Endothelial cell (in vitro differentiated cells): ENCODE measurements around the gene RAG1. TPM values are rescaled to one million over a fixed set of nuclear protein-coding genes. Genes with fewer than 3 reads are reported as not detected.

Experiments used
- DNase-seq: peaks from one replicate; pipeline ENCODE4 v3.0.0; 2021; ENCODE audit warnings: low spot score
- H3K27ac Mint-ChIP-seq: one replicate; pipeline ENCODE4 v1.8.0; 2021; ENCODE audit warnings: mixed read lengths, inconsistent platforms; ENCODE audit not compliant: unreplicated experiment
- H3K27me3 Mint-ChIP-seq: one replicate; pipeline ENCODE4 v1.8.0; 2021; ENCODE audit warnings: mild to moderate bottlenecking, moderate library complexity, mixed read lengths, inconsistent platforms; ENCODE audit not compliant: unreplicated experiment
- H3K36me3 Mint-ChIP-seq: one replicate; pipeline ENCODE4 v1.8.0; 2021; ENCODE audit warnings: mild to moderate bottlenecking, low read depth, mixed read lengths, inconsistent platforms; ENCODE audit not compliant: unreplicated experiment
- H3K4me1 Mint-ChIP-seq: one replicate; pipeline ENCODE4 v1.8.0; 2021; ENCODE audit warnings: mild to moderate bottlenecking, mixed read lengths, inconsistent platforms; ENCODE audit not compliant: unreplicated experiment
- H3K4me3 Mint-ChIP-seq: one replicate; pipeline ENCODE4 v1.8.0; 2021; ENCODE audit warnings: mild to moderate bottlenecking, mixed read lengths, inconsistent platforms; ENCODE audit not compliant: unreplicated experiment
- H3K9me3 Mint-ChIP-seq: one replicate; pipeline ENCODE4 v1.8.0; 2021; ENCODE audit warnings: mixed read lengths, inconsistent platforms; ENCODE audit not compliant: unreplicated experiment
- CTCF ChIP-seq: fragments of 200-600 bp; sonication (generic); IDR thresholded peaks from one replicate; pipeline ENCODE4 v1.5.0; 2021; ENCODE audit warnings: antibody characterized with exemption; ENCODE audit not compliant: unreplicated experiment
- long read RNA-seq: library from polyadenylated mRNA; unstranded; transcript quantifications from one replicate; pipeline ENCODE4 v2.0.0, GENCODE V29; 2020; ENCODE audit not compliant: unreplicated experiment
- total RNA-seq: library from RNA; stranded (reverse); fragmentation: NEBNext Ultra II Directional; extraction: Animal tissue kit (Norgen Biotek cat#: 25700); gene quantifications from one replicate; pipeline ENCODE4 v1.2.1, GENCODE V29; 2021; ENCODE audit not compliant: unreplicated experiment

RAG1 gene
- 3.9 TPM for total RNA-seq
- long read RNA-seq: 0 reads

DNA sequence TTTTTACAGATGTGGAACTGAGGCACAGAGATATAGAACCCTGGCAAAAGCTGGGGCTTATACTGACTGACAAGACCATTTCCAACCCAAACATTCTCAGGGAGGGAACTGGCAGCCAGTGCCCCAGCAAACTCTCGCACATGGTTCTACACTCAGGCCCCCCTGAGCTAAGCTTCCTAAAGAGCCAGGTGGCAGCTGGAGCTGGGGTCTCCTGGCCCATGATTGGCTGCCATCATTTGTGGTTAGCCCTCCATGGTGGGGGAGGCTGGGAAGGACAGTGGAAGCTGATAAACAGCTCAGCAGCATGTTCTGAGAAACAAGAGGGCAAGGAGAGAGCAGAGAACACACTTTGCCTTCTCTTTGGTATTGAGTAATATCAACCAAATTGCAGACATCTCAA lies at the start of gene RAG1:
Gene RAG1, plus strand, starts transcription at position 314 of the 400 bp plus-strand sequence. CDS start 5,298 bp downstream, outside the sequence.
- Mint-ChIP-seq H3K27me3 (peaks cover 2% of the 10 kb centered on the region), H3K27ac (no peak within 1 kb of the TSS), H3K4me1 (no peaks in the 10 kb centered on the region), H3K9me3 (no peaks in the 10 kb centered on the region), H3K4me3 (no peak within 1 kb of the TSS), H3K36me3 (no peaks in the 10 kb centered on the region)
- no peak for DNase-seq
- no peak for TF ChIP-seq CTCF

GRCh38 chr11:36530840-36531239 lies 37.0 kb upstream of the RAG1 start:
- peaks cover 2% of the 10 kb centered on the region for H3K27me3 Mint-ChIP-seq
- H3K9me3 Mint-ChIP-seq: no peaks in the 10 kb centered on the region
- no peaks in the 10 kb centered on the region for H3K36me3 Mint-ChIP-seq
- no peak for TF ChIP-seq CTCF
- no peak for DNase-seq
- no peak overlapping the region for H3K27ac Mint-ChIP-seq
- H3K4me3 Mint-ChIP-seq: no peak overlapping the region
- peaks cover 14% of the 10 kb centered on the region for H3K4me1 Mint-ChIP-seq

DNA sequence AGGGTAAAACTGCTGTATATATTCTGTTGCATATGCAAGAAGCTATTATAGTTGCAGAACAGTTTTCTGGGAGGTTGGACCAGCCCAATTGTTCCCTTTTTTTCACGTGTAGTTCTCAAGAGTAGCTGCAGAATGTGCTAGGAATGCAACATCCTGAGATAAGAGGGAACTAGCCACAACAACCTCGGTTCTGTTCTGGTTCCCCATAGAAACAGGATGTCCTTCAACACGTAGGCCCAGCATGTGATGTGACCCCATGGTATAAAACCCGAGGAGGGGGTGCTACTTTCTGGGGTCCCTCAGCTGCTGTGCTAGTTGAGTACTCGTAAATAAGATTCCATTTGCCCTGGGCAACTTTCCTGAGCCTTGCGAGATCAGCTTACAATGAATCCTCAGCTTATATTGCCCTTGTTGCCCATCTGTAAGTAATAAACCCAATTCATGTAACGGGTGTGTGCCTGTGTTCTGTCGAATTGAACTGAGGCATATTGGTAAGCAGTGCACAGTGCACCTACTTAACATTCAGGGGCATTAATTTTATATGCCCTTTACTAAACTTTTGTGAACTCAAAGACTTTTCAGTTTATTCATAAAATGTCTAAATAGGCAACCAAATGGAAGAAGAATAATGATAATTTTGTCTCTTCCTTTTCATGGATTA lies 34.7 kb upstream of the RAG1 start:
- peak; percentile 17 for DNase-seq
- TF ChIP-seq CTCF: no peak
- Mint-ChIP-seq H3K9me3 (no peaks in the 10 kb centered on the region), H3K27ac (peak overlapping the region; percentile 94), H3K4me1 (peaks cover 14% of the 10 kb centered on the region), H3K4me3 (no peak overlapping the region), H3K27me3 (peaks cover 2% of the 10 kb centered on the region), H3K36me3 (no peaks in the 10 kb centered on the region)

DNA sequence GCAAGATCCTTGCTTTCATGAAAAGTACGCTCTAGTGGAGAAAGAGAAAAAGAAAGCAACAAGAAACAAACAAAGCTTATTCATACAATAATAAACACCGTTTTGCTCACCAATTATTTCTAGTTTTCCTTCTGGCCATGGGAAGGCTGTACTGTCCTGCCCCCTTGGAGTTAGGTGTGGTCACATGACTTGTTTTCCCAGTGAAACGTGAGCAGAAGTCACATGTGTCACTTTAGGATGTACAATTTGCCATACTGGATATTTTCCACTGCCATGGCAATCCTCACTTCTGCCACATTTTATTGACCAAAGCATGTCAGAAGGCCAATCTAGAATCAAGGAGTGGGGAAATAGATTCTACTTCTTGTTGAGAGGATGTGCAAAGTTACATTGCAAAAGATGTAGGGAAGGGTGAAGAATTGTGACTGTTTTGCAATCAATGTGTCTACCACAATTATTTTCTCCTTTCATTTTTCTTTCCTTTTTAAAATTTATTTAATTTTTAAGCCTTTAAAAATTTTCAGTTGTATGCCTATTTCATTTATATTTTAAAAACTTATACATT lies 33.4 kb upstream of the RAG1 start:
- Mint-ChIP-seq H3K9me3 (no peaks in the 10 kb centered on the region), H3K27ac (no peak overlapping the region), H3K4me3 (no peak overlapping the region), H3K36me3 (no peaks in the 10 kb centered on the region), H3K27me3 (no peaks in the 10 kb centered on the region), H3K4me1 (peaks cover 14% of the 10 kb centered on the region)
- no peak for TF ChIP-seq CTCF
- DNase-seq: no peak

DNA sequence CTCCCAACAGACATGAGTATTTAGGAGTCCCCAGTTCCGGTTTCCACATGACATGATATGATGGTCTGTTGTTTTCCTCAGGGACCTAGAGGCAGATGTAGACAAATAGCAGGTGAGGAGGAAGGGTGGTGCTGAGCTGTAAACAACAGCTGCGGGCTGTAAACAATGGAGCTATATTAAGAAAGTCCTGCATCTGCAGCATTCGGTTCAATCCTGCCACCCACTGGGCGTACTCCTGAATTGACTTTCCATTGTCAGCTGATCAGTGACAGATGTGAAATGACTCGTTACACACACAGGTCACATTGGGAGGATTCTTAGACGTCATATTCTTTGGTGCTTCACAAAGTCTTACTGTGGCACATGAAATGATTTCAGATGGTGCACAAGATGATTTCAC lies 26.8 kb upstream of the RAG1 start:
- TF ChIP-seq CTCF: no peak
- Mint-ChIP-seq H3K27ac (peak overlapping the region; percentile 65), H3K4me1 (peaks cover 13% of the 10 kb centered on the region), H3K4me3 (no peak overlapping the region), H3K36me3 (no peaks in the 10 kb centered on the region), H3K9me3 (no peaks in the 10 kb centered on the region), H3K27me3 (peaks cover 1% of the 10 kb centered on the region)
- DNase-seq: peak; percentile 66
